Testis (tissue), 3 donors: ENCODE data around the gene MED27. TPM values are rescaled to one million over a fixed set of nuclear protein-coding genes. Genes with fewer than 3 reads are reported as not detected.

Source experiments
- DNase-seq: peaks from one replicate; pipeline ENCODE4 v3.0.0-alpha.2; 2019
- H3K27ac ChIP-seq, 2 donors: fragments of 200-600 bp; sonication (generic); one replicate each; pipeline ENCODE4 v1.5.1; 2019
- H3K27me3 ChIP-seq: fragments of 200-600 bp; sonication (generic); one replicate; pipeline ENCODE4 v1.5.1; 2019
- H3K36me3 ChIP-seq: fragments of 200-600 bp; sonication (generic); one replicate; pipeline ENCODE4 v1.5.1; 2017; ENCODE audit warnings: low read depth; ENCODE audit errors: missing control alignments
- H3K4me1 ChIP-seq: fragments of 200-600 bp; sonication (generic); one replicate; pipeline ENCODE4 v1.5.1; 2019
- H3K4me3 ChIP-seq, 2 donors: fragments of 200-600 bp; sonication (generic); one replicate each; pipeline ENCODE4 v1.5.1; 2017 to 2019
- H3K9me3 ChIP-seq: fragments of 200-600 bp; sonication (generic); one replicate; pipeline ENCODE4 v1.5.1; 2017
- POLR2A ChIP-seq: fragments of 450-650 bp; IDR thresholded peaks from one replicate; pipeline ENCODE4 v1.6.1; 2017; ENCODE audit warnings: antibody characterized with exemption, mild to moderate bottlenecking, moderate library complexity
- WGBS, 2 donors: methylation state at CpG; one replicate each; pipeline ENCODE4 v1.1.5; 2018; 5-methylcytosine and 5-hydroxymethylcytosine counted together
- intact Hi-C: fragments of 100-400 bp; cut with DNase I; formaldehyde crosslinking; loops from one replicate; pipeline ENCODE4 v1.15.1; 2023; ENCODE audit warnings: low total_unique reads
- polyA plus RNA-seq: library from polyadenylated mRNA; stranded (reverse); fragments of 350-450 nt; fragmentation: Illumina TruSeq; extraction: RNeasy Lipid Tissue Mini Kit (QIAGEN cat#74804); gene quantifications from one replicate; pipeline ENCODE4 v1.2.3, GENCODE V29; 2014; ENCODE audit warnings: low read depth, low replicate concordance; ENCODE audit not compliant: insufficient read depth
- total RNA-seq, 2 donors: library from RNA; depleted of rRNA; stranded (reverse); fragments of >200 nt; gene quantifications; one replicate each; pipeline ENCODE4 v1.2.3, GENCODE V29; 2016
- TF ChIP-seq, protein P1 (sequence below), 3 experiments: fragments of 450-650 bp in 2 of 3; fragments of 200-600 bp in 1 of 3; sonication (generic) in 1 of 3; IDR thresholded peaks; one replicate each; pipeline ENCODE4 v1.5.1; 2016 to 2019; ENCODE audit warnings: antibody characterized with exemption in 3 of 3, mild to moderate bottlenecking in 2 of 3, moderate library complexity in 1 of 3

The MED27 gene
- total and polyA plus RNA-seq, 3 donors from 2014 or later: 30.7 to 45.0 (median 33.7) TPM

DNA sequence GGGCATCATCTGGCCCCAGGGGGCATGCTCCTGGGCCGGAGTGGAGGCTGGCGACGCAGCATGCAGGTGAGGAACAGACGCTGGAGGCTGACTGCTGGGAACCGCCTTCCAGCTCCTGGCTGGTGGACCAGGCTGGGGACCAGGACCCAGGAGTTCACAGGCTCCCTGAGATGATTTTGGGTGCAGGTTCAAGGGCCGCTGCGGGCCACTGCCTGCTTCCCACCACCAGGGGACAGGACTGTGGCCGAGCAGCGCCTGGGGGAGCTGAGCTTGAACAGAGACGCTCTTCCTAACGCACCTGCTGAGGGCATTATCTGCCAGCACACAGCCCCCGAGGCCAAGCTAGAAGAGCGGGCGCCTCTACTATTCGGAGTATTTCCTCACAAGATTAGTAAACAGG, 207.7 kb downstream of the MED27 start:
- no peak for DNase-seq
- Histone ChIP-seq H3K9me3 (no peaks in the 10 kb centered on the region), H3K36me3 (no peaks in the 10 kb centered on the region), H3K27ac (no peak overlapping the region), H3K27me3 (no peaks in the 10 kb centered on the region), H3K4me1 (no peaks in the 10 kb centered on the region), H3K4me3 (no peak overlapping the region)
- 86 to 88% methylated on average over 7 to 15 of the region's 15 CpGs for WGBS, 2 donors
- intact Hi-C loops: no loop called here
- TF ChIP-seq, protein P1, sequence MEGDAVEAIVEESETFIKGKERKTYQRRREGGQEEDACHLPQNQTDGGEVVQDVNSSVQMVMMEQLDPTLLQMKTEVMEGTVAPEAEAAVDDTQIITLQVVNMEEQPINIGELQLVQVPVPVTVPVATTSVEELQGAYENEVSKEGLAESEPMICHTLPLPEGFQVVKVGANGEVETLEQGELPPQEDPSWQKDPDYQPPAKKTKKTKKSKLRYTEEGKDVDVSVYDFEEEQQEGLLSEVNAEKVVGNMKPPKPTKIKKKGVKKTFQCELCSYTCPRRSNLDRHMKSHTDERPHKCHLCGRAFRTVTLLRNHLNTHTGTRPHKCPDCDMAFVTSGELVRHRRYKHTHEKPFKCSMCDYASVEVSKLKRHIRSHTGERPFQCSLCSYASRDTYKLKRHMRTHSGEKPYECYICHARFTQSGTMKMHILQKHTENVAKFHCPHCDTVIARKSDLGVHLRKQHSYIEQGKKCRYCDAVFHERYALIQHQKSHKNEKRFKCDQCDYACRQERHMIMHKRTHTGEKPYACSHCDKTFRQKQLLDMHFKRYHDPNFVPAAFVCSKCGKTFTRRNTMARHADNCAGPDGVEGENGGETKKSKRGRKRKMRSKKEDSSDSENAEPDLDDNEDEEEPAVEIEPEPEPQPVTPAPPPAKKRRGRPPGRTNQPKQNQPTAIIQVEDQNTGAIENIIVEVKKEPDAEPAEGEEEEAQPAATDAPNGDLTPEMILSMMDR (IDR thresholded peaks at IDR 0.05): peak in 1 of 3 experiments; percentile 21
- TF ChIP-seq POLR2A: no peak

DNA sequence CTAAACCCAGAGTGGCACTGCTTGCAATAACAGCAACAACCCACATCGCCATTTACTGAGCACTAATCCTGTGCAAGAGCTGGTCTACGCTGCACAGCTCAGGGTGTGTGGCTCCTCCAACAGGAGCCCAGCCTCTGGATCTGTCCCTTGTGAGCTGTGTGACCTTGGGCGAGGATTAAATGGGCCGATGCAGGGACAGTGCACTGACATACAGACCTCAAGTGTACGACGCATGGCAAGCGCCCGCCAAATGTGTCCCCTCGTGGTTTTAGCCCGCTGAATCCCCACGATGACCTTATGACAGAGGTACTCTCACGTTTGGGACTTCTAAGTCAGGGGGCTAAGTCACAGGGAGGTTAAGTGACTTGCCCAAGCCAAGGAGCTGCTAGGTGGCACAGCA, 209.5 kb downstream of the MED27 start:
- H3K27ac ChIP-seq: no peak overlapping the region
- intact Hi-C loops: no loop called here
- DNase-seq: no peak
- TF ChIP-seq POLR2A: no peak
- TF ChIP-seq, protein P1 (IDR thresholded peaks at IDR 0.05): no peak
- no peaks in the 10 kb centered on the region for H3K4me1 ChIP-seq
- H3K4me3 ChIP-seq: no peak overlapping the region
- no peaks in the 10 kb centered on the region for H3K36me3 ChIP-seq
- H3K27me3 ChIP-seq: no peaks in the 10 kb centered on the region
- H3K9me3 ChIP-seq: no peaks in the 10 kb centered on the region
- 87 to 90% methylated on average over 11 to 12 of the region's 12 CpGs for WGBS, 2 donors

GRCh38 chr9:131869348-131869747, 210.3 kb downstream of the MED27 start:
- TF ChIP-seq, protein P1 (IDR thresholded peaks at IDR 0.05): no peak
- TF ChIP-seq POLR2A: no peak
- intact Hi-C loops: no loop called here
- H3K4me1 ChIP-seq: no peaks in the 10 kb centered on the region
- no peak for DNase-seq
- H3K9me3 ChIP-seq: no peaks in the 10 kb centered on the region
- H3K36me3 ChIP-seq: no peaks in the 10 kb centered on the region
- no peak overlapping the region for H3K4me3 ChIP-seq
- no peaks in the 10 kb centered on the region for H3K27me3 ChIP-seq
- WGBS, 2 donors: 85 to 86% methylated on average over 8 of the region's 8 CpGs
- H3K27ac ChIP-seq: no peak overlapping the region

DNA sequence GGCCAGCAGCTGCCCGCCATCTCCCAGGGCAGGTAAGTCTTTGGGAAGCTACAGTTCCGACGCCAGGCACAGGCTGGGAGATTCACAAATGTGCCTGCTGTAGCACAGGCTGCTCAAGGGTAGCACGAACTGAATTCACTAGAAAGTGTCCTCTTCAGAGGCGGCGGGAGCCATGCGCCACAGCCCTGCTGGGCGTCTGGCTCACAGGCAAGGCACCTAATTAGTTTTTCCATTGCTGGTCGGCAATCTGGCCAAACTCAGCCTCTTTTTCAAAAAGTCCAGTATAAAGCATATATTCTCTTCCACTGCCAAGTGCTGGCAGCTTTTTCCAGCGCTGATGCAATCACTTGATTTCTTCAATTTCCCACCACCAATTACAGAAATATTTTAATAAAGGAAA, 210.9 kb downstream of the MED27 start:
- Histone ChIP-seq H3K27me3 (no peaks in the 10 kb centered on the region), H3K36me3 (no peaks in the 10 kb centered on the region), H3K27ac (no peak overlapping the region), H3K9me3 (no peaks in the 10 kb centered on the region), H3K4me3 (no peak overlapping the region), H3K4me1 (no peaks in the 10 kb centered on the region)
- intact Hi-C loops: no loop called here
- no peak for TF ChIP-seq POLR2A
- TF ChIP-seq, protein P1 (IDR thresholded peaks at IDR 0.05): no peak
- WGBS, 2 donors: 79 to 81% methylated on average over 10 of the region's 10 CpGs
- DNase-seq: no peak

GRCh38 chr9:131867611-131868192, 212.0 kb downstream of the MED27 start:
- no peak for DNase-seq
- 95 to 96% methylated on average over 5 to 6 of the region's 6 CpGs for WGBS, 2 donors
- Histone ChIP-seq H3K4me3 (no peak overlapping the region), H3K36me3 (no peaks in the 10 kb centered on the region), H3K4me1 (no peaks in the 10 kb centered on the region), H3K27ac (no peak overlapping the region), H3K9me3 (no peaks in the 10 kb centered on the region), H3K27me3 (no peaks in the 10 kb centered on the region)
- intact Hi-C loops: no loop called here
- TF ChIP-seq, protein P1 (IDR thresholded peaks at IDR 0.05): no peak
- no peak for TF ChIP-seq POLR2A
